Measurements from ENCODE around the gene MCUR1. TPM values are rescaled to one million over a fixed set of nuclear protein-coding genes. Genes with fewer than 3 reads are reported as not detected.
A peak's percentile ranks its signal among the peaks of the same experiment; 100 is the strongest.

Gene MCUR1
- total and polyA plus RNA-seq, 2 of the 13 experiments (the other 11 are each of a cell fraction or from before 2014, with no cell fraction given) = 8.0 to 29.6 TPM

- TF ChIP-seq E2F5 (CRISPR knock-in tag; conservative IDR thresholded peaks at IDR 0.05) (0 out of 2 replicates have a peak, but pooled peaks have one; percentile 74), CEBPG (CRISPR knock-in tag; IDR thresholded peaks at IDR 0.05) (no peak), ZFX (CRISPR knock-in tag; IDR thresholded peaks at IDR 0.05; ENCODE audit: low read depth) (peak; percentile 96), PBX2 (CRISPR knock-in tag; IDR thresholded peaks at IDR 0.05) (no peak), XRCC5 (optimal IDR thresholded peaks at IDR 0.05; ENCODE audit: low read length) (peak; percentile 22), ZNF232 (CRISPR knock-in tag; IDR thresholded peaks at IDR 0.05; ENCODE audit: borderline replicate concordance) (peak; percentile 76), NFIC (IDR thresholded peaks at IDR 0.05; ENCODE audit: low read length) (no peak), ZNF256 (CRISPR knock-in tag; conservative IDR thresholded peaks at IDR 0.05) (no peak), ZNF138 (CRISPR knock-in tag; IDR thresholded peaks at IDR 0.05; ENCODE audit: low read depth) (peak; percentile 74; the same call in 1 of the 2 replicates), HIVEP1 (CRISPR knock-in tag; IDR thresholded peaks at IDR 0.05) (no peak), ZFP41 (CRISPR knock-in tag; IDR thresholded peaks at IDR 0.05; ENCODE audit: borderline replicate concordance) (peak; percentile 57; the same call in 1 of the 2 replicates), NPAS2 (CRISPR knock-in tag; IDR thresholded peaks at IDR 0.05; ENCODE audit: borderline replicate concordance) (no peak), CENPX (CRISPR knock-in tag; IDR thresholded peaks at IDR 0.05) (no peak), ZNF782 (CRISPR knock-in tag; IDR thresholded peaks at IDR 0.05; ENCODE audit: borderline replicate concordance) (no peak; the same call in none of the 2 replicates), GPN1 (CRISPR knock-in tag; IDR thresholded peaks at IDR 0.05; ENCODE audit: borderline replicate concordance) (no peak), ZNF263 (CRISPR knock-in tag; IDR thresholded peaks at IDR 0.05) (peak; percentile 61; the same call in 1 of the 2 replicates), ATF6 (CRISPR knock-in tag; conservative IDR thresholded peaks at IDR 0.05) (no peak), ZNF703 (CRISPR knock-in tag; IDR thresholded peaks at IDR 0.05; ENCODE audit: borderline replicate concordance) (no peak), ZNF687 (CRISPR knock-in tag; IDR thresholded peaks at IDR 0.05) (peak; percentile 96), ZBTB7B (CRISPR knock-in tag; IDR thresholded peaks at IDR 0.05) (peak; percentile 23; the same call in 1 of the 2 replicates)
Observed at GRCh38 chr6:13814176-13814937, at the start of gene MCUR1 (continued).

Measured in HepG2 (cell line).